Hair follicular keratinocyte (primary cell): ENCODE measurements around the gene BRINP2. TPM values are rescaled to one million over a fixed set of nuclear protein-coding genes. Genes with fewer than 3 reads are reported as not detected.

ENCODE experiments used
- total RNA-seq: library from RNA; depleted of rRNA; stranded (reverse); fragments of >200 nt; gene quantifications from 2 replicates; pipeline ENCODE4 v1.2.3, GENCODE V29; 2015

The BRINP2 gene
- 0.15 TPM in 1 of 2 replicates, not detected in the other for total RNA-seq

GRCh38 chr1:177170756-177171535 is at the start of gene BRINP2:
TSS of gene BRINP2 (plus strand) at chr1:177170958. CDS start at chr1:177229877, 58,919 bp downstream.

GRCh38 chr1:177164380-177165068 is 6.2 kb upstream of the BRINP2 start, which contains the start of gene ASTN1:
TSS of gene ASTN1 (minus strand) at chr1:177164712. CDS start at chr1:177164676, 36 bp downstream.

Other genes starting within 250 kb of the BRINP2 start
- gene ASTN1, start 6.2 kb upstream of the BRINP2 start, total RNA-seq: not detected in 2 replicates